Activated CD8-positive, alpha-beta memory T cell treated with anti-CD3 and anti-CD28 coated beads, Interleukin-2, amount 50 U/mL, for 1 hour (primary cell): ENCODE measurements around the gene IL37.
"Not testable (repeated sequence)": the region's sequence is repeated elsewhere in the genome, so short reads cannot be mapped to it uniquely, and the experiment has no call there.

Experiments
- DNase-seq: peaks from one replicate; pipeline ENCODE4 v3.0.0-alpha.2; 2020; ENCODE audit errors: extremely low read depth

IL37 gene

DNA sequence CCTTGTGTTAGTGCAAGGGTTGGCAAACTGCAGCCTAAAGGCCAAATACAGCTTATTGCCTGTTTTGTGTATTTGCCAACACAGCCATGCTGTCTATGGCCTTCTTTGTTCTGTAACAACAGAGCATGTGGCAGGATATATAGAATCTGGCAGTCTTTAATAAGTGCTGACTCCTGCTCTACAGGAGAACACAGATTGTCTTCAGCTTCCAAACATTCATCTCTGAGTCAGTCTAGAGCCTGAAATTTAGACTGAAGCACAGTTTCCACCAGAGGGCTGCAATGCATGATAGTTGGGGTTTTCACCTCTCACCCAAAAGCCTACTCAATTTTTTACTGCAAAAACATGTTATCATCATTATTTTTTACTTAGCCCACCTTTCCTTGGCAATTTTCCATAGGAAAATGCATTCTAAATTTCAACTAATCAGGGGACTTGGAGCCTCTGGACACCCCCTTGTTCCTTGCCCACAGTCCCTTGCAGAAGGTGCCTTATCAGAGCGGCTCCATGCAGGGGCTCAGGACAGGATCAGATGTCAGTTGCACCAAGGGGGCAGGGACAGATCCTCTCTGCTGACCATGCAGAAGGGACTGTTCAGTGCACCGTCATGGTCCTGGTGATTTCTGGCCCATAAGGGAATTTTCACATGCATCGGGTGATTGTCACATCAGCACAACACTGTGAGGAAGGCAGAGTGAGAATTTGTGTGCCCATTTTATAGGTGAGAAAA, 12.4 kb downstream of the IL37 start:
- no peak for DNase-seq

DNA sequence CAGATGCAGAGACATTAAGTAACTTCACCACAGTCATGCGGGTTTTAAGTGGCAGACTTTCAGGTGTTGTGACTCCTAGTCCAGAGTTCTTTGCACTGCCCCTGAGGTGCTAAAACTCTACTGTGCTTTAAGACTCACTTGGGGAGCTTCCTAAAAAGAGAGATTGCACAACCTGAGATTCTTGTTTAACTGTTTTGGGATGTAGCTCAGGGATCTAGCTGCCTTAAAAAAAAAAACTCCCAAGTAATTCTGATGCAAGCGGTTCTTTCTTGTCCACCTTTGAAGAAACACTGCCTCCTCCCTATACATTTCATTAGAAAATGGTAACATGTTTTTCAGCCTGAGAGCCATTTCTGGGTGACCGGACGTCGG, 13.0 kb downstream of the IL37 start:
- no peak for DNase-seq

DNA sequence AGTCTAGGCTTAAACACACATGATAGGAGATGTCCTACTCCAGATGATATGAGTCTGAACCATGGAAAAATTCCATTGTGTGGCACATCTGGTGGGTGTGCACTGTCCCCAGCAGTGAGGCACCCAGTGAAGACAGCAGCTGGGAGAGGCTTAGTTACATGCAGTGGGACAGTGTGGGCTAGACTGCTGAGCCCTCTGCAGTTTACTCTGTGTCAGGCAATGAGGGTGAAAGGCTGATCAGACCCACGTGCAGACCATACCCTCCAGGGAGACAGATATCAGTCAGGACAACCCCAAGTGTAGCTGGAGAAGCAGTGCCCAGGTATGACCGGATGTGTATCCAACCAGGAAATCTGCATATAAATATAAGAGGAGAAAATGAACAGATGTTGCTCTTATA, 13.4 kb downstream of the IL37 start:
- no peak for DNase-seq

DNA sequence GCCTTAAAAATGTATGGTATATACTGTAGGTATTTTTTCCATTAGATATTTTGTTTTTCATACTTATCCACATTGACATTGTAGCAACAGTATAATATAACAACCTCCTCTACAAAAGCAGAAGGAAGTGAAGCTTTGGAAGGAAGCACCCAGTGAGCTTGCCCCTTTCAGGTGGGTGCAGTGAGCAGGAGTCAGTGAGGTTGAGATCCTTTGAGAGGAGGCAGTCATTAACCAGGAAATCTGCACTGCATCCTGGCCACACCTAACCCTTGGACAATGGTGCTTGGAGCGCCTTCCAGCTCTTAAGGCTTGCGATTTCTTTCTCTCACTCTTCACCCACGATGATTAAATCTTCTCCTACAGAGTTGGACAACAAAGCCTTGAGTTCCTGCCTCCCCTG, 13.9 kb downstream of the IL37 start:
- DNase-seq, result no peak

DNA sequence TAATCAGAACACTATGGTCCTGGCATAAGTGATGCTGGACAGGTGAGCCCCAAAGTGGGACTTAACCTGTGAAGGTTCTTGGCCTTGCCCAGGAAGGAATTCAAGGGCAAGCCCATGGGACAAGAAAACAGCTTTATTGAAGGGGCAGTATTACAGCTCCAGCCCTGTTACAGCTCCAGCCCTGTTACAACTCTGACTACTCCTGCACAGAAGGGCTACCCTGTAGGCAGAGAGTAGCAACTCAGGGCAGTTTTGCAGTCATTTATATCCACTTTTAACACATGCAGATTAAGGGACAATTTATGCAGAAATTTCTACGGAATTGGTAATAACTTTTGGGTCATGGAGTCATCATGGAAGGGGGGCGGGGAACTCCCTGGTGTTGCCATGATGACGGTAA, 15.7 kb downstream of the IL37 start:
- no peak for DNase-seq

DNA sequence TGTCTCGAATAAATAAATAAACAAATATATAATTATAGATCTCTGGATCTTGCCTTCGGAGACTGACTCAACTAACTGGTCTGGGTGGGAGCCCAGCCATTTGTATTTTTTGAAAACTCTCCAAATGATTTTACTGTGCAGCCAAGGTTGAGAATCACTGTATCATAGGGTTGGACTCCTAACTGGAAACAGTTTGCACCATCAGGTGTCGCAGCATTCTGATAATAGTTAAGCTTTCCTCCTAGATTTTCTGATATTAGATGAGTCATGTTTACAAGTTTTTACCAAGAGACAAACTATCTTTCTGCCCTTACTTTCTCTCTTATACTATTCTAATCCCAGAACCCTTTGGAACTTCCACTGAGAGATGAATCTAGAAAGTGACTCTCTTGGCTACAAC, 16.8 kb downstream of the IL37 start:
- no peak for DNase-seq

DNA sequence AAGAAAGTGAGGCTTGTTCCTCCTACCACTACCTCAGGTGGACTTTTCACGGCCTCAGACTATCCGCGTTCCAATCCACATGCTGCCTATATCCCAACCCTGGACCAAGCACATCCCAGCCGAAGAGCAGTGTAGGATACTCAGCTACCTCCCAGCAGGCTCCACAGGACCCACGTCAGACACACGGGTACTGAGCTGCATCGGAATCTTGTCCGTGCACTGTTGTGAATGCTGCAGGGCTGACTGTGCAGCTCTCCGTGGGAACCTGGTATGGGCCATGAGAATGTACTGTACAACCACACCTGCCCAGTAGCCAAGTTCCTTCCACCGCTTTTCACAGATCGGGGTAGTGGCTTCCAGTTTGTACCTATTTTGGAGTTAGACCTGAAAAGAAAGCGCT, 22.3 kb downstream of the IL37 start:
- no peak for DNase-seq

DNA sequence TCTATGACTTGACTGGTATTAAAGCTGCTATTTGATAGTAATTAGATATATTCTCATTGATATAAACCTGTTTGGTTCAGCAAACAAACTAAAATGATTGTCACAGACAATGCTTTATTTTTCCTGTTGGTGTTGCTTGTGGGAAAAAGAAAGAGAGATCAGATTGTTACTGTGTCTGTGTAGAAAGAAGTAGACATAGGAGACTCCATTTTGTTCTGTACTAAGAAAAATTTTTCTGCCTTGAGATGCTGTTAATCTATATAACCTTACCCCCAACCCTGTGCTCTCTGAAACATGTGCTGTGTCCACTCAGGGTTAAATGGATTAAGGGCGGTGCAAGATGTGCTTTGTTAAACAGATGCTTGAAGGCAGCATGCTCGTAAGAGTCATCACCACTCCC, 23.2 kb downstream of the IL37 start:
- DNase-seq, result not testable (repeated sequence)

DNA sequence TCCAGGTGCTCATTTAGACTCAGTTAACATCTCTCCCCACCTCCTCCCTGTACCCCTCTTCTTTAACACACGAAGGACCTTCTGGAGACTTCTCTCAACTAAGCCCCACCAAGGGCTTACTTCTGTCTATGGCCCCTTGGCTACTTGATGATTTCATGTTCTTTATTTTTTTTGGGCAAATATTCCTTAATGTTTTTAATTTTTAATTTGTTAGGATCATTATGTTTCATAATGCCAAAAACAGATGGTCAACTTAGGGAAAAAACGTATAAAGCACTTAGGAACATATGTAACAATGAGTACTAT, 25.9 kb downstream of the IL37 start:
- no peak for DNase-seq

DNA sequence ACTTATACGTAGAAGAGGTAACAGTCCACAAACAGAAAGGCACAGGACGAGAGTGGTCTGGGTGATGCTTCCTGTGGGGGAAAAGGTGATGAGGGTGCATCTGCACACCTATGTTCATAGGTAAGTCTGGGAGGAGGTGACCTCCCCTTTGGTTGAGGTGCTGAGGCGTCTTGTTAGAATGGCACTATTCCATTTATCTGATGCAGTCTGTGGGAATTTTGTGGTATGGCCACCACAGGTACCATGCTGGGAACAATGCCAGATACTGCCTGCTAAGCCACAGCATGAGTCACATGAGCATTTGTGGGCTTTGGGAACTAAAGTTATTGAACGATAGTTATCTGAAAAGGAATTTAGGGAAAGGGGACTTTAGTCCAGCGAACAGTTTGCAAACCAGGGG, 27.9 kb downstream of the IL37 start:
- DNase-seq, result no peak

DNA sequence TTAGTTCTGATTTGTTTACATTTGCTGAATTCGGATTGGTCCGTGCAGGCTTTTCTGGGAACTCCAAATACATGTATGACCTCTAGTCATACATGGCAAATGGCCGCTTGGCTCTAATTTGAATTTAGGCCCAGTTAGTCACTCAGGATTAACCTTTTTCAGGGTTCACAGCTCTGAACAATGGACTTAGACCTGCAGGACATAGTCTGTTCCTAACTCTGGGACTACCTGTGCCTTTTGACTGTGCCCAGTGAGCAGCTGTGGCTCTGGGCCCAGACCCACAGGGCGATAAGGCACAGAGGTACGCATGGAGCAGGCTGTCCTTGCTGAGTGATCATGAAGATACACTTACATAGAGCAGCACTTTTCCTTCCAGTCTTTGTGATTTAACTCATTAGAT, 28.5 kb downstream of the IL37 start:
- no peak for DNase-seq

DNA sequence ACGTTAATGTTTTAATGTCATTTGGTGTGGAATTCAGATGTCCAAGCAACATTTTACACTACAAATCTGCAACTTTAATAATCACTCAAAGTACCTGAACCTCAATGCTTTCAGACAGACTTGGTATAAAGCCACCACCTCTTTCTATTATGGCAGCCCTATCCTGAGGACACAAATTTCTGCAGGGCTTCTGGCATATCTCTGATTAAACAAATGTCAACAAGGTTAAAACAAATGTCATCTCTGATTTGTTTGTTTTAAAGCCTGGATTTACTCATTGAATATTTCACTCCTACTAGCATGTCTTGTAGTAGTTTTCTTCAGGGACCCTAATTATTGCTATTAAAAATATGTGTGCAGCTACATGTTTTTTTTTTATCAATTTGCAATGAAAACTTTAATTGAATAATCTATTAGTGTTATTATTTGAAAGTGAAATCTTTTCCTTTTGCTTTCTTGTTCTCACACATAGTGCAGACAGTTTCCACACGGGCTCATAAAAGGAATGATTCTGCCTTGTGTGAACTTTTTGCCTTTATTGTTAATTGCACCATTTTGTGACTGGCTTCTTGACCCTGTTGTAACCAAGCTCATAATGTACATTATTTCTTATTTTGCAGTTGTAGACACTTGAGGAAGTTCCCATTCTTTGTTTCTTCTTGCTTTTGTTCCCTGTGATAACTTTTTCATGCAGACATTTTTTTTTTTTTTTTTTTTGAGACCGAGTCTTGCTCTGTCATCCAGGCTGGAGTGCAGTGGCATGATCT, 30.1 kb downstream of the IL37 start:
- no peak for DNase-seq

DNA sequence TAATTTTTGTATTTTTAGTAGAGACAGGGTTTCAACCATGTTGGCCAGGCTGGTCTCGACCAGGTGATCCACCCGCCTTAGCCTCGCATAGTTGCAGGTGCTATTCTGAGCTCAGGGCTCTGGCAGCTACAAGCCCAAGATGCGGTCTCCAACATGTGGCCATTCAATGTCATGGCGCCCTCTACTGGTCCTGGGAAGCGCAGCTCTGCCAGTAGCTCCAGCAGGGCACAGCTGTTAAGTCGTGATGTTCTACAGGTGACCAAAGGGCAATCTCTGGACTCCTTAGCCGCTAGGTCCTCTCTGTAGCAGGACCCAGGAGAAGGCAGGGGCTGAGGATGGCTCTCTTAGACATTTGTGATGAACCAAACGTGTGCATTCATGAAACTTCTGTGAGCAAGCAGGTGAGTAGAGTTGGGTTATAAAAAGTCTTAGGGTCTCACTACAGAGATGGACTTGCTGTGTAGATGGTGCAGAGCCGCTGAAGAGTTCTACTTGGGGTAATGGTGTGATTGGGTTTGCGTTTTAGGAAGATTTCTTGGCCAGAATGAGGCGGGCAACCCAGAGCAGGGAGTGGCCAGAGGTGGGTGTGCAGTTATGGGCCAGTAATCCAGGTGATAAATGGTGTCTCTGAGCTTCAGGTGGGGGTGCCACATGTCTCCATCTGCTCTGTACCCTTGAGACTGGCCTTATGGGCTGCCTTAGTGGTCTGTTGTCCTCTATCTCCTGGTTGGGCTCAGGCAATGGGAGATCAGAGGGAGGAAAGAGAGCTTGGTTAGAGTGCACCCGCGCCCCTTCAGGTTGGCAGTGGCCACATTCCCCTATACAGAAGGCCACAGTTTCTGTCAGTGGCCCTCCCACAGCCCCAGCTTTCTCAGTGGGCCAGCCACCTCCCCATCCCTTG, 31.0 kb downstream of the IL37 start:
- DNase-seq, result no peak

DNA sequence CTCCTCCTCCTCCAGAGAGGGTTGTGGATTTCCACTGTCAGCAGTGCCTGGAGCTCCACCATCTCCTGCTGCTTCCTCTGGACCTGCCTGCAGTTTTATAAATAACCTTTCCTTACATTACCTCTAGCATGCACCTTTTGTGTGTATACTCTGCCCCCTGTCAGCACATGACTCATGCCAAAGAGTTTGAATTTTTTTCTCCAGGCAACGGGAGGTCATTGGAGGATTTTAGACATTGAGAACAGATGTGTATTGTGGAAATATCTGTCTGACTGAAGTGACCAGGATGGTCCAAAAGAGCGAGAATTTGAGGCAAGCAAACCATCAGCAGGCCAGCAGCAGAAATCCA, 31.7 kb downstream of the IL37 start:
- no peak for DNase-seq

DNA sequence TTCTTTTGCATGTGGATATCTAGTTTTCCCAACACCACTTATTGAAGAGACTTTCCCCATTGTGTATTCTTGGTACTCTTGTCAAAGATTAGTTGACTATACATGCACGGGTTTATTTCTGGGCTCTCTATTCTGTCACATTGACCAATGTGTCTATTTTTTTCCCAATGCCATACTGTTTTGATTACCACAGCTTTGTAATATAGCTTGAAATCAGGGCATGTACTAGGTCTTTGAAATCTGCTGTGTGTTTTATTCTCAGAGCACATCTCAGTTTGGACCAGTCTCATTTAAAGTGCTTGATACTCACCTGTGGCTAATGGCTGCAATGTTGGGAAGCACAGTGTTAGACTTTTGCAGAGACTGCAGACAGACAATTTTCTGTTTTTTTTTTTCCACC, 34.0 kb downstream of the IL37 start:
- DNase-seq, result no peak

DNA sequence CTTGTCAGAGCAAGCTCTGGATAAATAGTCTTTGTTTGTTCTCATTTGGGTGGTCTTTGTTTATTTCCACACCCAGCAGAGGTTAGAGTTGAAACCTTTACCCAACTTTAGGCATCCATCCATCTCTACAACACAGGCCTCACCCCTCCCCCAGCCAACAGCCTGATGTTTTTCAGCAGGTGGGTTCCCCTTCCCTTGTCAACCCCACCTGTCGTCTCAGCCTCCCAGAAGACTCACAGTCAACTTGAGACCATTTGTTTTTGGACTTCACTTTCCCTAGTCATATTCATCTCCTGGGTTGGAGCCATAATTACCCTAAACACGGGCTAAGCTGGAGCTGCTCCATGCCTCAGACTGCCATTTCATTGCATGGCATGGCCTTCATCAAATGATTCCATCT, 35.1 kb downstream of the IL37 start:
- DNase-seq, result no peak

DNA sequence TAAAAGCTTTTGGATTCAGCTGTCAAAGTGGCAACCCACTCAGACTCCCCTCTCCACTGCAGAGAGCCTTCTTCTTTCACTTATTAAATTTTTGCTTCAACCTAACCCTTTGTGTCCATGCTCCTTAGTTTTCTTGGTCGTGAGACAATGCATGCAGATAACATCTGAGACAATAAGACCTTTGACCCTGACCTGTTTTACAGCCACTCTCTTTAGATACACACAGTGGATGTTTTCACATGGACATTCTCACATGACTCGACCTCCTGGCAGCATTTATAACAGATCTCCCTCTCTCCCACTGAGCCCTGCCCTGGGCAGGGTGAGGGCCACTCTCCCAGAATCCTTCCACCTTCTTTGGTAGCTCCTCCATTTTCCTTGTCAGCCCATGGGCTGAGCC, 36.4 kb downstream of the IL37 start:
- no peak for DNase-seq

DNA sequence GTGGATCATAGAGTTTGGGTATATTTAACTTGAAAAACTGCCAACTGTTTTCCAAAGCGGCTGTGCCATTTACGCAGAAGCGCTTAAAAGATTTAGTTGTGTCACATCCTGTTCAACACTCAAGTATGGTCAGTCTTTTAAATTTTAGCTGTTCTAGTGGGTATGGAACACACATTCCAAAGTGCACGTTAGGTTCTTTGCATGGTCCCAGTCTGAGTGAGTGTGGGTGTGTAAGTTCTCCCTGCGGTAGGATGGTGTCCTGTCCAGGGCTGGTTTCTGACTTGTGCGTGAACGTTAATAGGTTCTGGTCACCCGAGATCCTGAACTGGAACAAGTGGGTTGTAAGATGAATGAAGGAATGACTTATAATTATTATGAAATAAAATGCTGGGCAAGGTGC, 38.5 kb downstream of the IL37 start:
- DNase-seq, result no peak

DNA sequence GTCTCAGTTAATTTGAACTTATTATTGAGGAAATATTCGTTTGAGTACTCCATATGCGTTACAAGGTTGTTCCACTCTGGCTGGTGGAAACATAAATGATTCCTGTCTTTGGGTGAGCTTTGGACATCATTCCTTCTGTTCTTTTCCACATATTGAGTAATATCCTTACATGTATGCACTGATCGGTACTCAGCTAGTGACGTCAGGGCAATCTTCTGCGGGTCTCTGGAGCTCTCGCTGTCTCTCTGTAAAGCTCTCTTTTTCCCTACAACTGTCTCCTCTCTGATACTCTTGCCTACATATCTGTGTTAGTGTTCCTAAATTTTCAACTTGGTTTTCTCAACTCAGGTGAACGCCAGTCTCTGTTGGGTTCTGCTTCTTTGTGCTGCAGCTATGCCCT, 43.4 kb downstream of the IL37 start:
- DNase-seq, result no peak

DNA sequence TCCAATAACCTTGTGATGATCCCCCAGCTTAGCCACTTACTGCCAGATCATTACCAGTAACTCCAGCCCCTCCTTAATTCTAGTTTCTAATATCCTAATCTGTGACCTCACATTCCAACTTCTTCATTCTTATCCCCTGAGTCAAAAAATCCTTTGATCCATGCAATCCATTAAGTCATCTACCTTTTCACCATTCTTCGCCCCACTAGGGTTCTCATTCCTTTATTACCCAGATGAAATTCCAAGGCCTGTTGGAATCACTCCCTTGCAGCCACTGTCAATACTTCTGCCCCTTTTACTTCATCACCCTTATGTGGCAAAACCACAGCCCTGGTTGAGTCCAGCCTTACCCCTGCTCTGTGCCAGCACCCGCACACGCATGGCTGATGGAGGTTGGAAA, 46.5 kb downstream of the IL37 start:
- DNase-seq, result no peak

DNA sequence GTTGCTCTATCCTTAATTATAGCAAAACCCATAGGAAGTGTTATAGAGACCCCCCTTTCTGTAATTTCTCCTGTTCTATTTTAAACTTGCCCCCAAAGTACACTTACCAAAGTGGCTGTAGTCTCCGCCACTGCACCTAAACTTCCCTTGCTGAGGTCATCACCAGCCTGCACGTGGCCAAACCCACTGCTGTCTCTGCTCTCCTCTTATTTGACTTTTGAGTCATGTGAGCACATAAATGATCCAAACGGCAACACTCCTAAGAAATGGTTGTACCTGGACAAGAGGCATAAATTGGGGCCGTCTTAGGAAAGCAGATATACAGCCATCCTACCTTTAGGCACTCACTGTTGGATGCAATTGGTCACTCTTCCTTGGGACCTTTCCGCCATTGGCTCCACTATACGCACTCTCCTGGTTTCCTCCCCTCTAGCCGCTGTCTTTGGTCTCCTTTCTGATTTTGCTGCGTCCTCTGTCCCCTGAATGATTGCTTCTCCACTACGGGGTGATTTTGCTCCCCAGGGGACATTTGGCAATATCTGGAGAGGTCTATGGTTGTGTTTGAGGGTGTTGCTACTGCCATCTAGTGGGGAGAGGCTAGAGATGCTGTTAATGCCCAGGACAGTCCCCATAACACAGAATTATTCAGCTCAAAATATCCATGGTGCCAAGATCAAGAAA, 47.6 kb downstream of the IL37 start:
- peak; percentile 9 for DNase-seq

DNA sequence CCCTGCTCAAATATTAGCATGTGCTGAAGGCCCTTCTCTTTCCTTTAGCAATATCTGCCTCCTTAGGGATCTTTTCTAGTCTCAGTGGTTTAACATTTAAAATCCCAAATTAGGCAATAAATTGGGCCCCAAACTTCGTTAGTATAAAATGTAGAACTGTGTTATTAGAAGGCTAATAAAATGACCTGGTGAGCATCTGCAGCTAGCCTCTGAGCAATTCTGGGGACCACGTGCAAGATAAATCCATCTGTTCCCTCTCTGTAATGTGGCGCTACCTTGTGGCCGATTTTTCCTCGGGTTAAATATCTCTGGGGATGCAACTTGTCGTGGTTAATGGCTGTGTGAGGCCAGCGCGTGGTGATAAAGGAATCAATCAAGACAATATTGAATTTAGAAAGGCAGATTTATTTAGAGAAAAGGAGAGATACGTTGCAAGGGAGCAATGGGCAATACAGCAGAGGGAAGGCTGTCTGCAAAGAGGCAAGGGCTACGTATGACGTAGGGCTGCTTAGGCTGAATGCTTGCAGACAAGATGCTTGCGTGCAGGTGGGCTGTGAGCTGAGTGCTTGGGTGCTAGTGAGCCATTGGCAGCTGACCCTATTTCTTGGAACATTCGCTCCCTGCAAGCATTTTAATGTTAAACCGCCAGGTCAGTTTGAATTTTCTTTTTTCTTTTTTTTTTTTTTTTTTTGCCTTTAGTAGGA, 48.3 kb downstream of the IL37 start:
- no peak for DNase-seq
